ENCODE results near the gene DNASE2. TPM values are rescaled to one million over a fixed set of nuclear protein-coding genes. Genes with fewer than 3 reads are reported as not detected.
"Not testable (repeated sequence)": the region's sequence is repeated elsewhere in the genome, so short reads cannot be mapped to it uniquely, and the experiment has no call there.

The DNASE2 gene
- total and polyA plus RNA-seq, 3 experiments from 2014 or later: 20.7 to 61.6 (median 22.4) TPM

- Histone ChIP-seq H3K27me3 (ENCODE audit: insufficient read depth, low read length, poor library complexity, severe bottlenecking) (no peaks in the 10 kb centered on the region), H3K4me3 (ENCODE audit: low read length) (peak overlapping the region; percentile 87), H3K4me1 (ENCODE audit: insufficient read depth, low read length) (peaks cover 12% of the 10 kb centered on the region), H3K36me3 (ENCODE audit: insufficient read depth, low read length) (peaks cover 7% of the 10 kb centered on the region), H3K27ac (ENCODE audit: low read depth, low read length) (peak overlapping the region; percentile 69), H3K9me3 (ENCODE audit: low read length) (no peaks in the 10 kb centered on the region)
- peaks cover 4 to 36% (median 7%) of the 10 kb centered on the region in 3 donors for H3K36me3 Mint-ChIP-seq
- peaks cover 21 to 40% (median 25%) of the 10 kb centered on the region in 3 donors for H3K4me1 Mint-ChIP-seq
- H3K9me3 Mint-ChIP-seq: no peaks in the 10 kb centered on the region
- H3K27me3 Mint-ChIP-seq: peaks cover 0 to 4% of the 10 kb centered on the region in 2 donors
- DNase-seq: no peak
- peak overlapping the region; percentile 93 to 100 (median 98) for H3K4me3 Mint-ChIP-seq
- H3K27ac Mint-ChIP-seq: peak overlapping the region; percentile 82 to 99 (median 98)
- ChIA-PET POLR2A (interaction anchor here (0.6 to 1.8 kb wide), 9 partner anchors 10 to 222 kb away, joined by 3 to 20 read pairs (median 5); partner anchors contain the start of genes CALR, DNASE2, JUNB and SYCE2), CTCF (interaction anchor here (1.3 to 2.2 kb wide), 6 partner anchors 18 to 126 kb away, joined by 3 to 26 read pairs (median 6); no protein-coding TSS in a partner anchor)
Observed at GRCh38 chr19:12891553-12892021, 10.3 kb upstream of the DNASE2 start.

GRCh38 chr19:12890787-12891552 lies 9.7 kb upstream of the DNASE2 start, which contains the start of gene GCDH:
Gene GCDH (plus strand): TSS chr19:12891160. CDS start chr19:12891305, 145 bp downstream.
- H3K9me3 Mint-ChIP-seq: no peaks in the 10 kb centered on the region
- Histone ChIP-seq H3K27me3 (ENCODE audit: insufficient read depth, low read length, poor library complexity, severe bottlenecking) (no peaks in the 10 kb centered on the region), H3K27ac (ENCODE audit: low read depth, low read length) (peak within 1 kb of the TSS; percentile 69), H3K36me3 (ENCODE audit: insufficient read depth, low read length) (peaks cover 7% of the 10 kb centered on the region), H3K4me3 (ENCODE audit: low read length) (peak within 1 kb of the TSS; percentile 87), H3K9me3 (ENCODE audit: low read length) (no peaks in the 10 kb centered on the region), H3K4me1 (ENCODE audit: insufficient read depth, low read length) (peaks cover 12% of the 10 kb centered on the region)
- H3K36me3 Mint-ChIP-seq: peaks cover 4 to 32% (median 7%) of the 10 kb centered on the region in 3 donors
- peak; percentile 92 to 98 (median 97) for DNase-seq
- ChIA-PET POLR2A (interaction anchor here (0.6 to 1.8 kb wide), 17 partner anchors 10 to 728 kb away, joined by 3 to 20 read pairs (median 4); partner anchors contain the start of genes CALR, DNASE2, FARSA and JUNB), CTCF (interaction anchor here (0.7 to 2.2 kb wide), 15 partner anchors 8 to 219 kb away, joined by 3 to 26 read pairs (median 4); partner anchors contain the start of genes DNASE2 and RAD23A)
- H3K27me3 Mint-ChIP-seq: peaks cover 0 to 4% of the 10 kb centered on the region in 2 donors
- H3K4me1 Mint-ChIP-seq: peaks cover 25 to 45% (median 27%) of the 10 kb centered on the region in 3 donors
- H3K27ac Mint-ChIP-seq: peak within 1 kb of the TSS; percentile 82 to 99 (median 98)
- peak within 1 kb of the TSS; percentile 93 to 100 (median 98) for H3K4me3 Mint-ChIP-seq

DNA sequence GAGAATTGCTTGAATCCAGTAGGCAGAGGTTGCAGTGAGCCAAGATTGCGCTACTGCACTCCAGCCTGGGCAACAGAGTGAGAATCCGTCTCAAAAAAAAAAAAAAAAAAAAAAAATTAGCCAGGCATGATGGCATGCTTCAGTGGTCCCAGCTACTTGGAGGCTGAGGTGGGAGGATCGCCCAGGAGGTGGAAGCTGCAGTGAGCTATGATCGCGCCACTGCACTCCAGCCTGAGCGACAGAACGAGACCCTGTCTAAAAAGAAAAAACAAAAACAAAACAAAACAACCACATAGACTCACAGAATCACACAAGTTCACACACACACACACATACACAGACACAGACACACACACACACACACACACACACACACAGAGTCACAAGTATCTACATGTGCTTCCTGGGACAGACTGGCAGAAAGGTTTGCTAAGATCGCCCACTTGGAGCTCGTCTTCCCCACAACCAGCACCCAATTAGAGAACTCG lies 9.1 kb upstream of the DNASE2 start:
- Histone ChIP-seq H3K4me1 (ENCODE audit: insufficient read depth, low read length) (peaks cover 12% of the 10 kb centered on the region), H3K4me3 (ENCODE audit: low read length) (peak overlapping the region; percentile 87)
- ChIA-PET POLR2A (interaction anchor here (0.7 to 1.8 kb wide), 13 partner anchors 15 to 728 kb away, joined by 3 to 20 read pairs (median 4); partner anchors contain the start of genes CALR, FARSA, JUNB and SYCE2), CTCF (interaction anchor here (0.6 to 2.2 kb wide), 18 partner anchors 9 to 227 kb away, joined by 3 to 26 read pairs (median 3); partner anchors contain the start of genes DNASE2, RAD23A and SYCE2)
- H3K9me3 Mint-ChIP-seq; H3K36me3 ChIP-seq (ENCODE audit: insufficient read depth, low read length); H3K27ac ChIP-seq (ENCODE audit: low read depth, low read length); H3K27me3 ChIP-seq (ENCODE audit: insufficient read depth, low read length, poor library complexity, severe bottlenecking); H3K27me3 Mint-ChIP-seq; H3K9me3 ChIP-seq (ENCODE audit: low read length); DNase-seq: not testable (repeated sequence)
- Mint-ChIP-seq H3K36me3 (peaks cover 4 to 27% (median 7%) of the 10 kb centered on the region in 3 donors), H3K4me1 (peaks cover 25 to 45% (median 27%) of the 10 kb centered on the region in 3 donors), H3K4me3 (peak overlapping the region; percentile 93 to 100 (median 98)), H3K27ac (peak overlapping the region; percentile 82 to 99 (median 98))

DNA sequence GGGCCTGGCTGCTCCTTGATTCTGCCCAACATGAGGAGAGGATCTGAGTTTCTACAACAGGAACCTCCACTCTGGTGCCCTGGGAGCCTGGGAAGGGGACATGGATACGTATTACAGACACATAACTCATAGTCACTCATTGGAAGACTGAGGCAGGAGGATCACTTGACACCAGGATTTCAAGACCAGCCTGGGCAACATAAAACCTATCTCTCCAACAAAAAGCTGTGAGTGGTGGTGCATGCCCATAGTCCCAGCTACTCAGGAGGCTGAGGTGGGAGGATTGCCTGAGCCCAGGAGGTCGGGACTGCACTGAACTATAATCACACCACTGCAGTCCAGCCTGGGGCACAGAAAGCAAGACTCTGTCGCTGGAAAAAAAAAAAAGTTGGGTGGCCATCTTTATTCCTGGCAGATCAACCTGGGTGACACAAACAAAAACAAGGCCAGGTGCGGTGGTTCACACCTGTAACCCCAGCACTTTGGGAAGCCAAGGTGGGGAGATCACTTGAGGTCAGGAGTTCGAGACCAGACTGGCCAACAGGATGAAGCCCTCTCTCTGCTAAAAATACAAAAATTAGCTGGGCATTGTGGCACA lies 6.9 kb upstream of the DNASE2 start:
- Mint-ChIP-seq H3K4me1 (peaks cover 27 to 45% (median 30%) of the 10 kb centered on the region in 3 donors), H3K4me3 (peak overlapping the region in 1 of 7 donors; percentile 36), H3K9me3 (no peaks in the 10 kb centered on the region), H3K27me3 (peaks cover 0 to 4% of the 10 kb centered on the region in 2 donors), H3K27ac (peak overlapping the region in 3 of 8 donors; percentile 26 to 54 (median 33)), H3K36me3 (peaks cover 0 to 5% (median 0%) of the 10 kb centered on the region in 3 donors)
- no peak for DNase-seq
- CTCF ChIA-PET: interaction anchor here (1.0 to 1.7 kb wide), 2 partner anchors 26 to 77 kb away, joined by 3 to 5 read pairs; no protein-coding TSS in a partner anchor
- H3K4me3 ChIP-seq (ENCODE audit: low read length): no peak overlapping the region
- H3K36me3 ChIP-seq (ENCODE audit: insufficient read depth, low read length): no peaks in the 10 kb centered on the region
- no peaks in the 10 kb centered on the region for H3K9me3 ChIP-seq (ENCODE audit: low read length)
- peak overlapping the region; percentile 81 for H3K27ac ChIP-seq (ENCODE audit: low read depth, low read length)
- POLR2A ChIA-PET: interaction anchor here (0.9 kb wide), 1 partner anchor 31 kb away, joined by 3 read pairs; the partner anchor contains the start of gene SYCE2
- H3K4me1 ChIP-seq (ENCODE audit: insufficient read depth, low read length): peaks cover 21% of the 10 kb centered on the region
- no peaks in the 10 kb centered on the region for H3K27me3 ChIP-seq (ENCODE audit: insufficient read depth, low read length, poor library complexity, severe bottlenecking)

GRCh38 chr19:12886969-12887747 lies 5.9 kb upstream of the DNASE2 start, which contains the start of gene KLF1:
Gene KLF1 (minus strand): TSS chr19:12887201. CDS start chr19:12887140, 61 bp downstream.
- CTCF ChIA-PET: interaction anchor here (1.0 to 8.4 kb wide), 2 partner anchors 27 to 78 kb away, joined by 3 to 117 read pairs; no protein-coding TSS in a partner anchor
- Mint-ChIP-seq H3K4me3 (peak within 1 kb of the TSS; percentile 25 to 76 (median 61)), H3K27ac (peak within 1 kb of the TSS in 3 of 8 donors; percentile 23 to 72 (median 57)), H3K4me1 (peaks cover 28 to 45% (median 30%) of the 10 kb centered on the region in 3 donors), H3K27me3 (peaks cover 0 to 4% of the 10 kb centered on the region in 2 donors), H3K9me3 (no peaks in the 10 kb centered on the region), H3K36me3 (peaks cover 0 to 4% (median 0%) of the 10 kb centered on the region in 3 donors)
- POLR2A ChIA-PET: no interaction called here
- Histone ChIP-seq H3K27ac (ENCODE audit: low read depth, low read length) (peak within 1 kb of the TSS; percentile 81), H3K4me3 (ENCODE audit: low read length) (peak within 1 kb of the TSS; percentile 22), H3K9me3 (ENCODE audit: low read length) (no peaks in the 10 kb centered on the region), H3K4me1 (ENCODE audit: insufficient read depth, low read length) (peaks cover 20% of the 10 kb centered on the region), H3K36me3 (ENCODE audit: insufficient read depth, low read length) (no peaks in the 10 kb centered on the region), H3K27me3 (ENCODE audit: insufficient read depth, low read length, poor library complexity, severe bottlenecking) (no peaks in the 10 kb centered on the region)
- DNase-seq: no peak

- H3K4me3 Mint-ChIP-seq: peak overlapping the region; percentile 25 to 76 (median 61)
- POLR2A ChIA-PET: no interaction called here
Observed at GRCh38 chr19:12886651-12886968, 5.4 kb upstream of the DNASE2 start.

More at GRCh38 chr19:12886651-12886968, 5.4 kb upstream of the DNASE2 start:
- Mint-ChIP-seq H3K27me3 (peaks cover 0 to 4% of the 10 kb centered on the region in 2 donors), H3K9me3 (no peaks in the 10 kb centered on the region), H3K4me1 (peaks cover 23 to 40% (median 25%) of the 10 kb centered on the region in 3 donors), H3K27ac (peak overlapping the region in 2 of 8 donors; percentile 23 to 57), H3K36me3 (peaks cover 0 to 4% (median 0%) of the 10 kb centered on the region in 3 donors)
- Histone ChIP-seq H3K4me3 (ENCODE audit: low read length) (no peak overlapping the region), H3K36me3 (ENCODE audit: insufficient read depth, low read length) (no peaks in the 10 kb centered on the region), H3K27ac (ENCODE audit: low read depth, low read length) (peak overlapping the region; percentile 81), H3K27me3 (ENCODE audit: insufficient read depth, low read length, poor library complexity, severe bottlenecking) (no peaks in the 10 kb centered on the region), H3K4me1 (ENCODE audit: insufficient read depth, low read length) (peaks cover 15% of the 10 kb centered on the region), H3K9me3 (ENCODE audit: low read length) (no peaks in the 10 kb centered on the region)
- DNase-seq: no peak
- CTCF ChIA-PET: interaction anchor here (8.4 kb wide), 1 partner anchor 79 kb away, joined by 117 read pairs; no protein-coding TSS in a partner anchor
